C4-2B (cell line): ENCODE results near the gene ANKLE2.

Experiments used
- H3K27ac ChIP-seq: fragments of 450-650 bp; 2 replicates; pipeline ENCODE4 v1.5.1; 2017
- CTCF ChIP-seq: fragments of 450-650 bp; conservative IDR thresholded peaks from 2 replicates; pipeline ENCODE4 v1.5.1; 2017; ENCODE audit warnings: mild to moderate bottlenecking
- ZFX ChIP-seq: fragments of 450-650 bp; IDR thresholded peaks from 2 replicates; pipeline ENCODE4 v1.6.1; 2017

The ANKLE2 gene

GRCh38 chr12:132723015-132723763 is 38.4 kb downstream of the ANKLE2 start:
- no peak overlapping the region for H3K27ac ChIP-seq
- TF ChIP-seq ZFX (no peak), CTCF (no peak)

DNA sequence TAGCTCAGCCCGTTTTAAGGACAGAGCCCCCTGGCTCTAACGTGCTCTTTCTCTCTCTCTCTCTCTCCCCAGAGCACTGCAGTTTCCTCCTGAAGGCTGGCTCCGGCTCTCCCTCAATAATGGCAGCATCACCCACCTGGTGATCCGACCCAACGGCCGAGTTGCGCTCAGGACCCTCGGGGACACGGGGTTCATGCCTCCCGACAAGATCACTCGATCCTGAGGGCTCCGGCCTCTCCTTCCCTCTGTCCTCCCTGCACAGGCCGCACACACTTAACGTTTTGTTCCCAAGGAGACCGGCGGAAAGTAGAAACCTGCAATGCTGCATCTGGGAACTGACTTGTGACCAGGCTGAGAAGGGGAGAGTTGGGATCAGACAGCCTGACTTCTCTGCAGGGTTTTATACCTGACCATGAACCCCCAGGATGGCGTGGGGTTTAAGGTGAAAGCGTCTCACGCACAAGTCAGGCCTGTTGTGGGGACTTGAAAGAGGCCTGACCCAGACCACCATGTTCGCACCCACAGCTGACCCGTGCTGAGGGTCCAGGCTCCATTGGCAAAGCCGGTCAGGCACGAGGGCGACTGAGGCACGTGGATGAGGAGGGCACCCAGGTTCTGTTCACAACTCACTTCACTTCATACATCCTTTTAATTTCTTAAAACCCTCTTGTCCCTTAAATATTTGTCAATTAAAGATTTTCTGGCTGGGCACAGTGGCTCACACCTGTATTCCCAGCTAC is 40.9 kb downstream of the ANKLE2 start:
- TF ChIP-seq ZFX (no peak), CTCF (no peak)

DNA sequence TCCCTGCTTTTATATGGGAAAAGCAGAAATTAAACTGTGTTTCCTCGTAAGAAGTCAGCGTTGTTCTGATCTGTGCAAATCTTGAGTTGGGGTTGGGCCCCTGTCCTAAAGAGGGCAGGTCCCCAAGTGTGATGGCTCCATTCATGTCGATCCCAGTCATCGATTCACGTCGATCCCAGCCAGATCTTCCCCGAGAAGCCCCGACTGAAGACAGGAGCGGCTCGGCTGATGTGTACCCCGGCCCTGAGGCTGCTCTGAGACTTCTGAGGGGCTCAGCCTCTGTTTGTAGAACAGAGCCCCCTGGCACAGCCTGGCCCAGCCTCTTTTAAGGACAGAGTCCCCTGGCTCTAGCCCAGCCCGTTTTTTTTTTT is 41.7 kb downstream of the ANKLE2 start:
- no peak for TF ChIP-seq CTCF
- TF ChIP-seq ZFX, result no peak
- no peak overlapping the region for H3K27ac ChIP-seq

More for the DNA sequence above, 40.9 kb downstream of the ANKLE2 start:
- no peak overlapping the region for H3K27ac ChIP-seq

DNA sequence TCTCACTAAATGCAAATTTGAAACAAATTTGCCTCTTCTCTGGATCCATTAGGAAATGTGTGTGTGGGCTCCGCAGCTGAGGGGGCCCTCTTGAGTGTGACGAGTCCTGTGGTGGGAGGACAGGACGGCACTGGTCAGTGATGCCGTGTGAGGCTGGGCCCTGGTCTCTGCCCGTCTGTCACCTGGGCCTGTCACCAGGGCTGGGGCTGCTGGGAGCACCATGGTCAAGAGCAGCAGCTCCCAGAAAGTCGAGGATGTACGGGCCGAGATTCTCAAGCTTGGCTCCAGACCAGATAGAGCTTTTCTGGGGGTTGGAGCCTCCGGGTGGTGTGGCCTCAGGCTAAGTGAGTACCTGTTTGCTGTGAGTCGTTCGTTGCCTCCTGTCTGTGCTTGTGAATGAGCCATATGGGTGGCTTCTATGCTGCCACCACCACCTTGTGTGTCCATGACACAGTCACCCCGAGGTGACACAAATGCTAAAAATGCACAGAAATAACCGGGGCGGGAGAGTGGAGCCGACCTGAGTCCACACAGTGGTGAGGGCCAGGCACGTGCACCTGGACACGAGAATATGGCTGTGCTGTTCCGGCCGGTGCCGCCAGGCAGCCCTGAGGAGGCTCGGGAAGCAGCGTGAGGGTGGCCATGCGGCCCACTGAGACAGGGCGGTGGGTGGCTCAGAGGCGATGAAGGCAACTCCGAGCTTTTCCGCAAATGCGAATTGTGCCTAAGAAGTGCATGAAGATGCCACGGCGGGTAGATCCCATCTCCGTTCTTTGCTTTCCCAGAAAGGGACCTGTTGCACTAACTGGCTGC is 42.3 kb downstream of the ANKLE2 start:
- TF ChIP-seq CTCF (no peak), ZFX (no peak)

GRCh38 chr12:132718644-132719043 is 43.0 kb downstream of the ANKLE2 start:
- no peak for TF ChIP-seq CTCF
- no peak for TF ChIP-seq ZFX
- H3K27ac ChIP-seq, result no peak overlapping the region

More for the DNA sequence above, 42.3 kb downstream of the ANKLE2 start:
- no peak overlapping the region for H3K27ac ChIP-seq

DNA sequence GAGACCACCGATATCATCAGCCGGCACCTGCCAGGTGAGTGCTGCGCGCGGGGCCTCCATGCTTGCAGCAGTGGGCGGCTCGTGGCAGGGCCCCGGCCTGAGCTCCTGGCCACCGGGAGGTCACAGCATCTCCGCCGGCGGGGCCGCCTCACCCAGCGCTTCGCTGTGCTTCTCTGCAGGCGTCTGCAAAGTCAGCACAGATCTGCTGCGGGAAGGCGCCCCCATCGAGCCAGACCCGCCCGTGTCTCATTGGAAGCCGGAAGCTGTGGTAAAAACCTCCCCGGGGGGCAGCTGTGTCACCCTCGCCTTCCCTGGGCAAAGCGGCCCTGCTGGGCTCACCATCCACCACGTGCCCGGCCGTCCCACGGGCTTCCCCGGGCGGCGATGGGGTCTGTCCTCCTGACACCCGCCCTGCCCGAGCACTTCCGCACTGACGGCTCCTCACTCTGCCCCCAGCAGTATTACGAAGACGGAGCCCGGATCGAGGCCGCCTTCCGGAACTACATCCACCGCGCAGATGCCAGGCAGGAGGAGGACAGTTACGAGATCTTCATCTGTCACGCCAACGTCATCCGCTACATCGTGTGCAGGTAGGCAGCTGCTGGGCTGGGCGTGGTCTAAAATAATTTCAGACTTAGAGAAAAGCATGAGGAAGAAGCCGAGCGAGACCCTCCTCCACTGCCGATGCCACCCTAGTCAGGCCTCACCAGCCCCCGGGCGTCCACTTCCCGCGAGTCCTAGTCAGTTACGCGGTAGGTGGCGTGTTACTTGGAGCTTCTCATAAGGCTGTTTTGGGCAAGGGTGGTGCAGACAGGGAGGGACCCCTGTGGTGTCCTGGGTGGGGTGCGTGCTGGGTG is 43.9 kb downstream of the ANKLE2 start:
- no peak overlapping the region for H3K27ac ChIP-seq
- TF ChIP-seq CTCF (no peak), ZFX (no peak)
